Immature natural killer cell (primary cell): ENCODE results near the gene ZNF74. TPM values are rescaled to one million over a fixed set of nuclear protein-coding genes. Genes with fewer than 3 reads are reported as not detected.
"Not testable (repeated sequence)": the region's sequence is repeated elsewhere in the genome, so short reads cannot be mapped to it uniquely, and the experiment has no call there.

Source experiments
- DNase-seq, 3 donors: peaks; one replicate each; pipeline ENCODE4 v3.0.0; 2022; ENCODE audit warnings: mixed read lengths in 1 of 3
- H3K27ac Mint-ChIP-seq, 6 donors: one replicate each; pipeline ENCODE4 v1.8.0; 2020; ENCODE audit warnings: mixed read lengths in 6 of 6, mild to moderate bottlenecking in 5 of 6, inconsistent platforms in 4 of 6, moderate library complexity in 3 of 6
- H3K27me3 Mint-ChIP-seq, 3 donors: one replicate each; pipeline ENCODE4 v1.8.0; 2020 to 2021; ENCODE audit warnings: low read depth in 3 of 3, mild to moderate bottlenecking in 3 of 3, mixed read lengths in 3 of 3, moderate library complexity in 3 of 3, inconsistent platforms in 1 of 3
- H3K36me3 Mint-ChIP-seq, 3 donors: one replicate each; pipeline ENCODE4 v1.8.0; 2020; ENCODE audit warnings: mixed read lengths in 3 of 3, inconsistent platforms in 2 of 3, mild to moderate bottlenecking in 2 of 3
- H3K4me1 Mint-ChIP-seq, 2 donors: one replicate each; pipeline ENCODE4 v1.8.0; 2020; ENCODE audit warnings: inconsistent platforms in 2 of 2, mild to moderate bottlenecking in 2 of 2, mixed read lengths in 2 of 2, moderate library complexity in 1 of 2
- H3K4me3 Mint-ChIP-seq, 5 donors: one replicate each; pipeline ENCODE4 v1.8.0; 2020; ENCODE audit warnings: mild to moderate bottlenecking in 5 of 5, mixed read lengths in 5 of 5, inconsistent platforms in 3 of 5, moderate library complexity in 3 of 5
- H3K9me3 Mint-ChIP-seq, 6 donors: one replicate each; pipeline ENCODE4 v1.8.0; 2020; ENCODE audit warnings: mild to moderate bottlenecking in 6 of 6, mixed read lengths in 6 of 6, inconsistent platforms in 4 of 6, moderate library complexity in 3 of 6
- polyA plus RNA-seq, 3 donors: library from polyadenylated mRNA; unstranded; fragments of 300-500 nt; fragmentation: Illumina TruSeq; gene quantifications; one replicate each; pipeline ENCODE4 v1.2.3, GENCODE V29; 2021

The ZNF74 gene
- polyA plus RNA-seq, 3 donors from 2014 or later: 2.0 to 16.8 (median 6.7) TPM

DNA sequence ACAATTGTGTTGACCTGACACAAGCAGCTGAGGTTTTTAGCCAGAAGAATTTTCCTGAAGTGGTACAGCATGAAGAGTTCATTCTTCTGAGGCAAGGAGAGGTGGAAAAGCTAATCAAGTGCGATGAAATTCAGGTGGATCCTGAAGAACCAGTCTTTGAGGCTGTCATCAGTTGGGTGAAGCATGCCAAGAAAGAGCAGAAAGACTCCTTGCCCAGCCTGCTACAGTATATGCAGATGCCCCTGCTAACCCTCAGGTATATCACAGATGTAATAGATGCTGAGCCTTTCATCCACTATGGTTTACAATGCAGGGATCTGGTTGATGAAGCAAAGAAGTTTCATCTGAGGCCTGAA, 56.6 kb downstream of the ZNF74 start:
- Mint-ChIP-seq H3K36me3 (peaks cover 11 to 36% (median 26%) of the 10 kb centered on the region in 3 donors), H3K9me3 (no peaks in the 10 kb centered on the region), H3K4me3 (no peak overlapping the region), H3K4me1 (no peaks in the 10 kb centered on the region), H3K27me3 (peaks cover 0 to 1% (median 0%) of the 10 kb centered on the region in 3 donors), H3K27ac (no peak overlapping the region)
- no peak for DNase-seq

GRCh38 chr22:20451129-20451778, 57.3 kb downstream of the ZNF74 start:
- H3K4me1 Mint-ChIP-seq, H3K27me3 Mint-ChIP-seq, H3K9me3 Mint-ChIP-seq, H3K4me3 Mint-ChIP-seq, H3K27ac Mint-ChIP-seq, DNase-seq: not testable (repeated sequence)
- peaks cover 15 to 42% (median 26%) of the 10 kb centered on the region in 3 donors for H3K36me3 Mint-ChIP-seq

DNA sequence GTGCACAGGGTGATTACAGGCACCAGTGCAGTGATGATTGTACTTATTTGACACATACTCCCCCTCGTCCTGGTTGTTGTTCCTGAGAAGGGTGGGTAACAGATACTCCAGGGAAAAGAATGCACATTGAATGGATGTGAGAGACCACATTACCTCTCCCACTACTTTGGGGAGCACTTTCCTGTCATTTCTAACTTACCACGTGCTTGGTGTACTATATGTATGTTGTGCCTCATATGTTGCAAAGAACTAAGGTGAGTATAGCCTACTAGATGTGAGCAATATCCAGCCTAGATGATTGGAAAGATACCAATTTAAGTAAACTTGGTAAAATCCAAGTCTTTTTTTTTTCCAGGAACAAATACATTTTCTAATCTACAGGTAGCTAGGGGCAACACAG, 58.0 kb downstream of the ZNF74 start:
- DNase-seq: no peak
- Mint-ChIP-seq H3K36me3 (peaks cover 15 to 42% (median 21%) of the 10 kb centered on the region in 3 donors), H3K27ac (no peak overlapping the region), H3K4me1 (peaks cover 11 to 12% of the 10 kb centered on the region in 2 donors), H3K4me3 (no peak overlapping the region), H3K27me3 (peaks cover 0 to 1% (median 0%) of the 10 kb centered on the region in 3 donors), H3K9me3 (no peaks in the 10 kb centered on the region)

DNA sequence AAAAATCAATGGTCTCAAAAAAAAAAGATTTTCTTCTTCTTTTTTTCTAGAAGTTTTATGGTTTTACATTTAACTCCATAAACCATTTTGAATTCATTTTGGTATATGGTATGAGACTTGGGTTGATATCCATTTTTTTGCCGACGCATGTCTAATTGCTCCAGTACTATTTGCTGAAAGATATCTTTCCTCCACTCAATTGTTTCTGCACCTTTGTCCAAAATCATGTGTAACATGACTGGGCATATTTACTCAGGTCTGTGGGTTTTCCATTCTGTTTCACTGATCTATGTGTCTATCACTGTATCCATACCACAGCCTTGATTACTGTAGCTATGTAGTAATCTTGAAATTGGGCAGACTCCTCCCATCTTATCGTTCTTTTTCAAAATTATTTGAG, 59.3 kb downstream of the ZNF74 start:
- Mint-ChIP-seq H3K36me3 (peaks cover 15 to 46% (median 18%) of the 10 kb centered on the region in 3 donors), H3K4me1 (peaks cover 11 to 12% of the 10 kb centered on the region in 2 donors), H3K27ac (no peak overlapping the region), H3K27me3 (peaks cover 0 to 1% (median 0%) of the 10 kb centered on the region in 3 donors), H3K4me3 (no peak overlapping the region), H3K9me3 (no peaks in the 10 kb centered on the region)
- DNase-seq: no peak

GRCh38 chr22:20455709-20456063, 61.7 kb downstream of the ZNF74 start:
- H3K4me1 Mint-ChIP-seq: peaks cover 11 to 16% of the 10 kb centered on the region in 2 donors
- no peak overlapping the region for H3K4me3 Mint-ChIP-seq
- peaks cover 0 to 1% (median 1%) of the 10 kb centered on the region in 3 donors for H3K27me3 Mint-ChIP-seq
- H3K27ac Mint-ChIP-seq: no peak overlapping the region
- no peak for DNase-seq
- peaks cover 15 to 49% (median 19%) of the 10 kb centered on the region in 3 donors for H3K36me3 Mint-ChIP-seq
- H3K9me3 Mint-ChIP-seq: no peaks in the 10 kb centered on the region

DNA sequence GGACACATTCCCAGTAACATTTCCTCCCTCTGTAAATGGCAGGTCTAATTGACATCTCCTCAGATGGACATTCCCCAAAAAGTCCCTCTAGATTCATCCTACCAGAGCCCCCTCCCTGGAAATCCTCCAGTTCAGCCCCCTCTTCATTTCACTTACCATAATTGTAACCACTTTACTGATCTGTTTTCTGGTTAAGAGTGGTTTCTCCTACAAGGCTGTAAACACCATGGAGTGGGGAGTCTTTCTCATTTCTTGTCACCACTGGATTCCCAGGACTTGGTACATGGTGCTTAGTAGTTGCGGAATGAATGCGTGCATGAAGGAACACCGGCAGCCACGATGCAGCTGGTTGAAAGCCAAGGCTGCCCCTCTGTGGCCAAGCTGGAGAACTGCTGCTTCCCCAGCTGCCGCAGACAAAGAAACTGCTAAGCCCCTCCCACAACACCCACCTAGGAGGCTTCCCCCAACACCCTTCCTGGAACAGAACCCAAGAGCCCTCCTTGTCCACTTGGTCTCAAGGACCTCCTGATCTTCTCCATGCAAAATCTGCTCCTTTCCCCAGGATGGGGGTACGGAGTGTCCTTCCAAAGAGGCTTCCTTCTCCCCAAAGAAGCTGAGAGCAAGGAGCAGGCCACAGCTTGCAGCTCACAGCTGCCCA, 62.2 kb downstream of the ZNF74 start:
- Mint-ChIP-seq H3K27ac (peak overlapping the region in 1 of 6 donors; percentile 21), H3K9me3 (no peaks in the 10 kb centered on the region)

GRCh38 chr22:20456722-20457076, 62.7 kb downstream of the ZNF74 start:
- peaks cover 16 to 22% of the 10 kb centered on the region in 2 donors for H3K4me1 Mint-ChIP-seq
- H3K36me3 Mint-ChIP-seq: peaks cover 10 to 43% (median 16%) of the 10 kb centered on the region in 3 donors
- no peak for DNase-seq
- H3K9me3 Mint-ChIP-seq: no peaks in the 10 kb centered on the region
- no peak overlapping the region for H3K4me3 Mint-ChIP-seq
- peaks cover 0 to 1% (median 1%) of the 10 kb centered on the region in 3 donors for H3K27me3 Mint-ChIP-seq
- peak overlapping the region in 1 of 6 donors; percentile 21 for H3K27ac Mint-ChIP-seq

More for the DNA sequence above, 62.2 kb downstream of the ZNF74 start:
- Mint-ChIP-seq H3K36me3 (peaks cover 13 to 48% (median 16%) of the 10 kb centered on the region in 3 donors), H3K4me3 (no peak overlapping the region), H3K27me3 (peaks cover 0 to 1% (median 1%) of the 10 kb centered on the region in 3 donors), H3K4me1 (peaks cover 16 to 21% of the 10 kb centered on the region in 2 donors)
- DNase-seq: peak; percentile 62 to 73 (median 73)

DNA sequence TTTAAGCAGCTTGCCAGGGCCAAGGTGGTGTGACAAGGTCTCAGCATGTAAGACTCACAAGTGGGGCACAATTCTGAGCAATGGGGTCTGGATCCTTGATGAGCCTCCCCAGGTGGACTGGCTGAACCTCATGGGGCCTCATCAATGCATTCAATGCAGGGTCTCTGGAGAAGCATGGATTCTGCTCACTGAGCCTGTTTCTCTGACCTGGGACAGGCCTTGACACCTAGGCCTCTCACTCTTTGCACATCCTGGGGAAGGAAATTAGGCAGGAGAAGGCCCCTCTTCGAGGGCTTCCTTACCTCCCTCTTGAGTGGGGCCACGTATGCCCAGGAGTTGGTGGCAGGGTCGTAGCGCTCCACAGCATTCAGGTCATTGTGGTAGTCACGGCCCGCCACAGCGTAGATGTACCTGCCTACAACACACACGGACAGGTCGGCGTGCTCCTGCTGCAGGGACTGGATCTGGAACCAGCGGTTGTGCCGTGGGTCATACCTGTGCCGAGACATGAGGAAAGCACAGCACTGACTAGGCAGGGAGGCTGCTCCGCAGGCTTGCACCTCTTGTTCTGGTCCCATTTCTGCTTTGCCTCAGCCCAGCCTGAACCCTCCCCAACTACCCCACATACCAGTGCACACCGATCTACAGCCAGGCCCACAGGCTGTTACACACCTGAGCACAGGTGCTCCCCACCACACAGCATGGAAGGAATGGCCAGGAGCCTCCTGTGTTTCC, 63.7 kb downstream of the ZNF74 start:
- peaks cover 0 to 1% (median 1%) of the 10 kb centered on the region in 3 donors for H3K27me3 Mint-ChIP-seq
- H3K27ac Mint-ChIP-seq: no peak overlapping the region
- peaks cover 4 to 36% (median 8%) of the 10 kb centered on the region in 3 donors for H3K36me3 Mint-ChIP-seq
- H3K4me3 Mint-ChIP-seq: no peak overlapping the region
- DNase-seq: no peak
- peaks cover 19 to 26% of the 10 kb centered on the region in 2 donors for H3K4me1 Mint-ChIP-seq
- H3K9me3 Mint-ChIP-seq: no peaks in the 10 kb centered on the region

Other genes starting within 250 kb of the ZNF74 start
- gene CCDC188, start 243.1 kb upstream of the ZNF74 start, polyA plus RNA-seq: under 1 TPM in 1 of 3 donors, not detected in 2; 0.66 TPM
- 1 to 10 TPM; 1.1 to 3.9 (median 2.2) TPM for gene RTN4R, start 125.8 kb upstream of the ZNF74 start, polyA plus RNA-seq
- gene DGCR6L, start 74.1 kb upstream of the ZNF74 start, polyA plus RNA-seq: 100 to 1,000 TPM; 143 to 160 (median 147) TPM
- under 1 TPM in 1 of 3 donors, not detected in 2; 0.48 TPM for gene SCARF2, start 43.7 kb downstream of the ZNF74 start, polyA plus RNA-seq
- gene KLHL22, start 101.6 kb downstream of the ZNF74 start, polyA plus RNA-seq: 10 to 100 TPM; 12.8 to 26.3 (median 26.1) TPM
- 10 to 100 TPM; 12.1 to 91.3 (median 23.0) TPM for gene MED15, start 113.5 kb downstream of the ZNF74 start, polyA plus RNA-seq